Liver (tissue), 10 donors: Measurements from ENCODE around the gene SIRT1. TPM values are rescaled to one million over a fixed set of nuclear protein-coding genes. Genes with fewer than 3 reads are reported as not detected.
"Not testable (repeated sequence)": the region's sequence is repeated elsewhere in the genome, so short reads cannot be mapped to it uniquely, and the experiment has no call there.

Experiments used
- DNase-seq: peaks from one replicate; pipeline ENCODE4 v3.0.0-alpha.2; 2017; ENCODE audit warnings: low spot score
- H3K27ac ChIP-seq, 2 donors: one replicate each; pipeline ENCODE4 v1.7.0; 2013; ENCODE audit warnings: inconsistent platforms in 2 of 2, low read length in 2 of 2, control low read depth in 1 of 2, low read depth in 1 of 2, mild to moderate bottlenecking in 1 of 2
- H3K27me3 ChIP-seq, 4 donors: one replicate each; pipeline versions ENCODE4 v1.6.1 to v1.7.0; 2013; ENCODE audit warnings: low read length in 3 of 4, inconsistent platforms in 1 of 4, mild to moderate bottlenecking in 1 of 4, moderate library complexity in 1 of 4; ENCODE audit not compliant: control insufficient read depth in 4 of 4, insufficient read depth in 4 of 4
- H3K36me3 ChIP-seq, 4 donors: one replicate each; pipeline versions ENCODE4 v1.6.1 to v1.7.0; 2013; ENCODE audit warnings: low read length in 3 of 4, mild to moderate bottlenecking in 3 of 4, low read depth in 1 of 4, moderate library complexity in 1 of 4; ENCODE audit not compliant: control insufficient read depth in 4 of 4, insufficient read depth in 3 of 4
- H3K4me1 ChIP-seq, 4 donors: one replicate each; pipeline versions ENCODE4 v1.6.1 to v1.7.0; 2013; ENCODE audit warnings: low read length in 3 of 4, mild to moderate bottlenecking in 3 of 4, moderate library complexity in 1 of 4; ENCODE audit not compliant: control insufficient read depth in 4 of 4, insufficient read depth in 4 of 4
- H3K4me3 ChIP-seq, 3 donors: one replicate each; pipeline versions ENCODE4 v1.6.1 to v1.7.0; 2013; ENCODE audit warnings: low read length in 3 of 3, control low read depth in 1 of 3, low read depth in 1 of 3, mild to moderate bottlenecking in 1 of 3
- H3K9ac ChIP-seq, 2 donors: one replicate each; pipeline ENCODE4 v1.7.0; 2013; ENCODE audit warnings: low read length in 2 of 2, mild to moderate bottlenecking in 2 of 2, moderate library complexity in 2 of 2, control low read depth in 1 of 2, low read depth in 1 of 2
- H3K9me3 ChIP-seq, 4 donors: one replicate each; pipeline versions ENCODE4 v1.6.1 to v1.7.0; 2013; ENCODE audit warnings: low read length in 3 of 4; ENCODE audit not compliant: control insufficient read depth in 4 of 4
- CTCF ChIP-seq: fragments of 150-350 bp; IDR thresholded peaks from 2 replicates; pipeline ENCODE4 v1.5.1; 2017; ENCODE audit warnings: improper control_type of control experiment, low read depth, low read length; ENCODE audit not compliant: missing input control
- EGR1 ChIP-seq, 2 donors: IDR thresholded peaks; 2 replicates each; pipeline ENCODE4 v1.6.1; 2016 to 2018; ENCODE audit warnings: antibody characterized with exemption in 2 of 2, low read depth in 2 of 2
- FOXA1 ChIP-seq: IDR thresholded peaks from 2 replicates; pipeline ENCODE4 v1.6.1; 2016; ENCODE audit warnings: antibody characterized with exemption
- MAX ChIP-seq: IDR thresholded peaks from 2 replicates; pipeline ENCODE4 v1.6.1; 2016; ENCODE audit warnings: antibody characterized with exemption
- SP1 ChIP-seq: IDR thresholded peaks from 2 replicates; pipeline ENCODE4 v1.6.1; 2018; ENCODE audit warnings: antibody characterized with exemption, mild to moderate bottlenecking
- WGBS: extraction: QIAGEN DNeasy Blood & Tissue Kit; methylation state at CpG from one replicate; pipeline ENCODE4 v1.1.7; 2013; 5-methylcytosine and 5-hydroxymethylcytosine counted together
- polyA plus RNA-seq, 2 donors: library from polyadenylated mRNA; stranded (reverse) in 1 of 2; unstranded in 1 of 2; fragments of 200-250 nt in 1 of 2; fragments of >200 nt in 1 of 2; fragmentation: Nextera tagmentation in 1 of 2; extraction: Ambion mirVana in 1 of 2; gene quantifications; one replicate each; pipeline versions ENCODE4 v1.2.1 to v1.2.3, GENCODE V29; 2013 to 2015
- small RNA-seq: library from RNA; depleted of rRNA; stranded (forward); fragments of <200 nt; gene quantifications from one replicate; pipeline ENCODE3, GENCODE V24; 2014
- total RNA-seq, 2 donors: library from RNA; depleted of rRNA; stranded (reverse); fragments of >200 nt; gene quantifications; one replicate each; pipeline ENCODE4 v1.2.3, GENCODE V29; 2014
- donor health status: healthy.
- donor health status: healthy.
- donor health status: healthy.
- donor health status: healthy.
- donor health status: healthy.

The SIRT1 gene
- total and polyA plus RNA-seq, 4 donors, result 3.0 to 14.8 (median 7.8) TPM

GRCh38 chr10:67965456-67965855, 81.0 kb downstream of the SIRT1 start:
- WGBS, result 97% methylated on average over 2 of the region's 2 CpGs
- no peak for DNase-seq
- TF ChIP-seq SP1, result no peak
- no peak for TF ChIP-seq CTCF
- TF ChIP-seq EGR1 (IDR thresholded peaks at IDR 0.05; ENCODE audit: low read depth in 2 of 2), result no peak
- no peak for TF ChIP-seq FOXA1
- no peak for TF ChIP-seq MAX
- Histone ChIP-seq H3K4me3 (no peak overlapping the region), H3K27me3 (no peaks in the 10 kb centered on the region), H3K9ac (no peak overlapping the region), H3K36me3 (peaks cover 0 to 10% (median 6%) of the 10 kb centered on the region in 4 donors), H3K27ac (no peak overlapping the region), H3K4me1 (no peaks in the 10 kb centered on the region), H3K9me3 (no peaks in the 10 kb centered on the region)

GRCh38 chr10:67966035-67966434, 81.6 kb downstream of the SIRT1 start:
- H3K4me1 ChIP-seq, H3K27me3 ChIP-seq, H3K36me3 ChIP-seq, DNase-seq, H3K9me3 ChIP-seq, H3K9ac ChIP-seq, H3K4me3 ChIP-seq, H3K27ac ChIP-seq: not testable (repeated sequence)
- 96% methylated on average over 4 of the region's 4 CpGs for WGBS

Small RNA genes within 50 kb of the gene (small RNA-seq; reads per million reads assigned to genes)
- gene RNU6-523P, result not detected

Other genes with a start within 250 kb of the SIRT1 start
- gene CTNNA3, start 188.5 kb upstream of the SIRT1 start, total RNA-seq, result 1 to 10 TPM; 1.4 to 2.4 TPM
- gene CTNNA3, start 188.5 kb upstream of the SIRT1 start, polyA plus RNA-seq, result 1 to 10 TPM in 1 of 2 donors, under 1 TPM in 1; 0.16 to 1.3 TPM
- gene DNAJC12, start 46.5 kb upstream of the SIRT1 start, total RNA-seq, result 10 to 100 TPM; 16.4 to 35.7 TPM
- 10 to 100 TPM; 29.8 to 51.3 TPM for gene DNAJC12, start 46.5 kb upstream of the SIRT1 start, polyA plus RNA-seq
- 10 to 100 TPM; 20.5 to 53.2 TPM for gene HERC4, start 190.6 kb downstream of the SIRT1 start, total RNA-seq
- gene HERC4, start 190.6 kb downstream of the SIRT1 start, polyA plus RNA-seq, result 10 to 100 TPM in 1 of 2 donors, 1 to 10 TPM in 1; 7.3 to 11.4 TPM
- under 1 TPM in 1 of 2 donors, not detected in 1; 0.08 TPM for gene MYPN, start 224.8 kb downstream of the SIRT1 start, total RNA-seq
- under 1 TPM; 0.01 to 0.03 TPM for gene MYPN, start 224.8 kb downstream of the SIRT1 start, polyA plus RNA-seq